Esophagus (tissue), 2 donors: Measurements from ENCODE around the gene APOE. TPM values are rescaled to one million over a fixed set of nuclear protein-coding genes. Genes with fewer than 3 reads are reported as not detected.
A peak's percentile ranks its signal among the peaks of the same experiment; 100 is the strongest.

ENCODE experiments used
- H3K27ac ChIP-seq, 2 donors: one replicate each; pipeline ENCODE4 v1.5.1; 2013; ENCODE audit warnings: low read depth in 2 of 2, mild to moderate bottlenecking in 2 of 2, inconsistent platforms in 1 of 2, low read length in 1 of 2, moderate library complexity in 1 of 2
- H3K27me3 ChIP-seq, 2 donors: one replicate each; pipeline ENCODE4 v1.6.1; 2013; ENCODE audit warnings: low read length in 2 of 2, control low read depth in 1 of 2, mild to moderate bottlenecking in 1 of 2; ENCODE audit not compliant: insufficient read depth in 2 of 2, control insufficient read depth in 1 of 2
- H3K36me3 ChIP-seq, 2 donors: one replicate each; pipeline ENCODE4 v1.6.1; 2013; ENCODE audit warnings: low read length in 1 of 2; ENCODE audit not compliant: control insufficient read depth in 2 of 2, insufficient read depth in 2 of 2
- H3K4me1 ChIP-seq, 2 donors: one replicate each; pipeline ENCODE4 v1.6.1; 2013; ENCODE audit warnings: low read length in 1 of 2; ENCODE audit not compliant: control insufficient read depth in 2 of 2, insufficient read depth in 2 of 2
- H3K4me3 ChIP-seq, 2 donors: one replicate each; pipeline ENCODE4 v1.5.1; 2013; ENCODE audit warnings: low read length in 2 of 2, mild to moderate bottlenecking in 2 of 2, low read depth in 1 of 2, moderate library complexity in 1 of 2
- H3K9me3 ChIP-seq, 2 donors: one replicate each; pipeline ENCODE4 v1.6.1; 2013; ENCODE audit warnings: mild to moderate bottlenecking in 2 of 2, low read depth in 1 of 2, low read length in 1 of 2, moderate library complexity in 1 of 2; ENCODE audit not compliant: control insufficient read depth in 2 of 2, insufficient read depth in 1 of 2
- WGBS, 2 donors: extraction: QIAGEN DNeasy Blood & Tissue Kit; methylation state at CpG; one replicate each; pipeline ENCODE4 v1.1.7; 2013; 5-methylcytosine and 5-hydroxymethylcytosine counted together
- polyA plus RNA-seq, 2 donors: library from polyadenylated mRNA; stranded (reverse); fragments of 200-250 nt; gene quantifications; one replicate each; pipeline ENCODE4 v1.2.3, GENCODE V29; 2013
- donor health status: healthy with polysubstance abuse.
- donor health status: Bipolar disorder and iron deficiency.

The APOE gene
- polyA plus RNA-seq, 2 donors, result 9.6 to 17.9 TPM

GRCh38 chr19:44948237-44948636 lies 42.6 kb downstream of the APOE start:
- WGBS, 2 donors, result 82 to 87% methylated on average over 5 of the region's 5 CpGs
- no peaks in the 10 kb centered on the region for H3K36me3 ChIP-seq
- no peaks in the 10 kb centered on the region for H3K4me1 ChIP-seq
- H3K9me3 ChIP-seq, result no peaks in the 10 kb centered on the region
- no peaks in the 10 kb centered on the region for H3K27me3 ChIP-seq
- H3K4me3 ChIP-seq, result no peak overlapping the region
- H3K27ac ChIP-seq, result no peak overlapping the region

GRCh38 chr19:44948763-44949374 lies 43.3 kb downstream of the APOE start:
- no peaks in the 10 kb centered on the region for H3K36me3 ChIP-seq
- H3K27ac ChIP-seq, result no peak overlapping the region
- H3K27me3 ChIP-seq, result no peaks in the 10 kb centered on the region
- no peaks in the 10 kb centered on the region for H3K9me3 ChIP-seq
- WGBS, 2 donors, result 82 to 90% methylated on average over 4 to 5 of the region's 5 CpGs
- H3K4me1 ChIP-seq, result no peaks in the 10 kb centered on the region
- no peak overlapping the region for H3K4me3 ChIP-seq

- Histone ChIP-seq H3K27me3 (no peaks in the 10 kb centered on the region), H3K4me1 (no peaks in the 10 kb centered on the region), H3K27ac (no peak overlapping the region), H3K9me3 (no peaks in the 10 kb centered on the region), H3K4me3 (no peak overlapping the region), H3K36me3 (no peaks in the 10 kb centered on the region)
- 75 to 86% methylated on average over 9 of the region's 9 CpGs for WGBS, 2 donors
These were observed 44.0 kb downstream of the APOE start for GRCh38 chr19:44949550-44949949.

- Histone ChIP-seq H3K36me3 (no peaks in the 10 kb centered on the region), H3K27me3 (no peaks in the 10 kb centered on the region), H3K9me3 (no peaks in the 10 kb centered on the region), H3K4me3 (peak overlapping the region in 1 of 2 donors; percentile 16), H3K4me1 (peaks cover 0 to 7% of the 10 kb centered on the region in 2 donors), H3K27ac (peak overlapping the region in 1 of 2 donors; percentile 15)
- WGBS, 2 donors, result 44 to 46% methylated on average over 13 of the region's 13 CpGs
These were observed 45.9 kb downstream of the APOE start for GRCh38 chr19:44951179-44952159.

- peaks cover 2 to 17% of the 10 kb centered on the region in 2 donors for H3K4me1 ChIP-seq
- H3K4me3 ChIP-seq, result peak overlapping the region; percentile 73 to 97
- peak overlapping the region; percentile 91 to 97 for H3K27ac ChIP-seq
- H3K36me3 ChIP-seq, result peaks cover 0 to 7% of the 10 kb centered on the region in 2 donors
- no peaks in the 10 kb centered on the region for H3K9me3 ChIP-seq
- H3K27me3 ChIP-seq, result no peaks in the 10 kb centered on the region
- WGBS, 2 donors, result 23 to 26% methylated on average over 13 of the region's 13 CpGs
These were observed 48.7 kb downstream of the APOE start for GRCh38 chr19:44954278-44954648.

- H3K4me3 ChIP-seq, result peak within 1 kb of the TSS; percentile 97 to 99
- peaks cover 0 to 11% of the 10 kb centered on the region in 2 donors for H3K36me3 ChIP-seq
- peak within 1 kb of the TSS; percentile 91 to 97 for H3K27ac ChIP-seq
- no peaks in the 10 kb centered on the region for H3K9me3 ChIP-seq
- no peaks in the 10 kb centered on the region for H3K27me3 ChIP-seq
- WGBS, 2 donors, result 0% methylated on average over 65 of the region's 65 CpGs
- peaks cover 2 to 17% of the 10 kb centered on the region in 2 donors for H3K4me1 ChIP-seq
These were observed 49.3 kb downstream of the APOE start, which contains the start of gene CLPTM1 for GRCh38 chr19:44954649-44955504. CLPTM1 (plus strand) TSS chr19:44955380; CDS start chr19:44955396, 16 bp downstream.

- peak overlapping the region; percentile 97 to 99 for H3K4me3 ChIP-seq
- peaks cover 2 to 18% of the 10 kb centered on the region in 2 donors for H3K4me1 ChIP-seq
- H3K27ac ChIP-seq, result peak overlapping the region; percentile 66 to 86
- H3K36me3 ChIP-seq, result peaks cover 0 to 14% of the 10 kb centered on the region in 2 donors
- no peaks in the 10 kb centered on the region for H3K27me3 ChIP-seq
- no peaks in the 10 kb centered on the region for H3K9me3 ChIP-seq
- WGBS, 2 donors, result 2 to 3% methylated on average over 40 of the region's 40 CpGs
These were observed 50.2 kb downstream of the APOE start for GRCh38 chr19:44955505-44956439.

GRCh38 chr19:44957526-44957925 lies 51.9 kb downstream of the APOE start:
- no peak overlapping the region for H3K4me3 ChIP-seq
- WGBS, 2 donors, result 75 to 77% methylated on average over 7 of the region's 7 CpGs
- peaks cover 0 to 18% of the 10 kb centered on the region in 2 donors for H3K36me3 ChIP-seq
- H3K4me1 ChIP-seq, result peaks cover 2 to 20% of the 10 kb centered on the region in 2 donors
- peak overlapping the region; percentile 8 to 59 for H3K27ac ChIP-seq
- no peaks in the 10 kb centered on the region for H3K27me3 ChIP-seq
- H3K9me3 ChIP-seq, result no peaks in the 10 kb centered on the region
